IMR-90 (cell line): ENCODE measurements around the gene CACNA1D. TPM values are rescaled to one million over a fixed set of nuclear protein-coding genes. Genes with fewer than 3 reads are reported as not detected.

Experiments
- ATAC-seq: fragments of 200-7000 bp; cut with Tn5 transposase; 2 replicates; pipeline ENCODE4 v1.9.1; 2020; ENCODE audit warnings: low read depth, mild to moderate bottlenecking, moderate library complexity
- BruUV-seq: library from RNA; stranded (reverse); fragments of 400-500 nt; replicated peaks from 2 replicates; lab custom pipeline; 2021; lab: Mats Ljungman, UMichigan
- CTCF ChIA-PET: fragments of 300-600 bp; formaldehyde crosslinking; extraction: SDS; loops from one replicate; lab custom pipeline; 2021; ENCODE audit warnings: antibody characterized with exemption; lab: Yijun Ruan, JAX
- POLR2A ChIA-PET: fragments of 300-600 bp; sonication (Branson Sonifier 250); formaldehyde crosslinking; loops from one replicate; lab custom pipeline; 2022; ENCODE audit warnings: antibody characterized with exemption; ENCODE audit not compliant: unreplicated experiment; lab: Charles Lee
- DNase-seq: peaks from one replicate; pipeline ENCODE4 v3.0.0; 2013
- H2AFZ ChIP-seq: replicated peaks from 2 replicates; pipeline ENCODE3; 2013; ENCODE audit warnings: low read length, mild to moderate bottlenecking; ENCODE audit not compliant: poor library complexity
- H2AK5ac ChIP-seq: 2 replicates; pipeline ENCODE4 v1.6.1; 2013; ENCODE audit warnings: low read depth, low read length, inconsistent platforms
- H2AK9ac ChIP-seq: replicated peaks from 2 replicates; pipeline ENCODE3; 2013; ENCODE audit warnings: mild to moderate bottlenecking, low read depth, low read length, moderate library complexity; ENCODE audit not compliant: poor library complexity
- H2BK120ac ChIP-seq: 2 replicates; pipeline ENCODE4 v1.6.1; 2013; ENCODE audit warnings: low read depth, low read length, inconsistent platforms
- H2BK15ac ChIP-seq: 3 replicates; pipeline ENCODE4 v1.6.1; 2013; ENCODE audit warnings: low read depth, low read length, inconsistent platforms
- H2BK20ac ChIP-seq: 2 replicates; pipeline ENCODE4 v1.6.1; 2013; ENCODE audit warnings: low read depth, mild to moderate bottlenecking, inconsistent platforms, low read length, moderate library complexity
- H2BK5ac ChIP-seq: 2 replicates; pipeline ENCODE4 v1.6.1; 2013; ENCODE audit warnings: mild to moderate bottlenecking, low read depth, low read length, inconsistent platforms; ENCODE audit not compliant: poor library complexity, severe bottlenecking
- H3K14ac ChIP-seq: replicated peaks from 2 replicates; pipeline ENCODE4 v1.6.1; 2013; ENCODE audit warnings: low read depth, low read length, inconsistent platforms
- H3K18ac ChIP-seq: 2 replicates; pipeline ENCODE4 v1.6.1; 2013; ENCODE audit warnings: low read depth, low read length, control low read depth
- H3K23ac ChIP-seq: 2 replicates; pipeline ENCODE4 v1.6.1; 2013; ENCODE audit warnings: low read depth, low read length, inconsistent platforms
- H3K27ac ChIP-seq: 2 replicates; pipeline ENCODE4 v1.5.1; 2013; ENCODE audit warnings: mild to moderate bottlenecking, control low read depth, low read length; ENCODE audit not compliant: insufficient read depth
- H3K27me3 ChIP-seq: 2 replicates; pipeline ENCODE4 v1.6.1; 2013; ENCODE audit warnings: low read length; ENCODE audit not compliant: control insufficient read depth, insufficient read depth
- H3K36me3 ChIP-seq: 2 replicates; pipeline ENCODE4 v1.6.1; 2013; ENCODE audit warnings: low read length, mixed read lengths; ENCODE audit not compliant: control insufficient read depth, insufficient read depth
- H3K4ac ChIP-seq: 2 replicates; pipeline ENCODE4 v1.6.1; 2013; ENCODE audit warnings: low read depth, low read length, inconsistent platforms
- H3K4me1 ChIP-seq: 2 replicates; pipeline ENCODE4 v1.6.1; 2013; ENCODE audit warnings: low read length, mixed read lengths; ENCODE audit not compliant: control insufficient read depth, insufficient read depth
- H3K4me2 ChIP-seq: 2 replicates; pipeline ENCODE4 v1.6.1; 2013; ENCODE audit warnings: low read depth, mild to moderate bottlenecking, control low read depth, low read length, moderate library complexity
- H3K4me3 ChIP-seq: 2 replicates; pipeline ENCODE4 v1.5.1; 2013; ENCODE audit warnings: low read depth, mild to moderate bottlenecking, control low read depth, low read length, moderate library complexity; ENCODE audit not compliant: insufficient read depth
- H3K56ac ChIP-seq: 2 replicates; pipeline ENCODE4 v1.6.1; 2013; ENCODE audit warnings: low read length, inconsistent platforms; ENCODE audit not compliant: insufficient read depth; ENCODE audit errors: extremely low read depth
- H3K79me1 ChIP-seq, 2 experiments: 2 replicates each; pipeline ENCODE4 v1.6.1; 2013; ENCODE audit warnings: low read length in 2 of 2, inconsistent platforms in 1 of 2, low read depth in 1 of 2
- H3K9ac ChIP-seq: 2 replicates; pipeline ENCODE4 v1.6.1; 2013; ENCODE audit warnings: low read depth, low read length, control low read depth
- H3K9me1 ChIP-seq: 2 replicates; pipeline ENCODE4 v1.6.1; 2013; ENCODE audit warnings: low read length, inconsistent platforms; ENCODE audit not compliant: insufficient read depth
- H3K9me3 ChIP-seq: 2 replicates; pipeline ENCODE4 v1.6.1; 2013; ENCODE audit warnings: low read length; ENCODE audit not compliant: control insufficient read depth, insufficient read depth
- H4K20me1 ChIP-seq: 2 replicates; pipeline ENCODE4 v1.6.1; 2013; ENCODE audit warnings: low read length, inconsistent platforms; ENCODE audit not compliant: insufficient read depth
- H4K5ac ChIP-seq: 2 replicates; pipeline ENCODE4 v1.6.1; 2013; ENCODE audit warnings: mild to moderate bottlenecking, low read depth, low read length, control low read depth
- H4K8ac ChIP-seq, 2 experiments: 2 replicates each; pipeline ENCODE4 v1.6.1; 2013; ENCODE audit warnings: low read depth in 2 of 2, low read length in 2 of 2, control low read depth in 1 of 2, inconsistent platforms in 1 of 2
- H4K91ac ChIP-seq: 2 replicates; pipeline ENCODE4 v1.6.1; 2013; ENCODE audit warnings: low read depth, low read length, inconsistent platforms; ENCODE audit not compliant: insufficient read depth
- BHLHE40 ChIP-seq: fragments of 150-350 bp; IDR thresholded peaks from 2 replicates; pipeline ENCODE4 v1.6.1; 2016; ENCODE audit warnings: mild to moderate bottlenecking, low read depth, low read length
- CEBPB ChIP-seq: IDR thresholded peaks from 2 replicates; pipeline ENCODE4 v1.6.1; 2012; ENCODE audit warnings: low read depth, low read length, improper control_type of control experiment
- CHD1 ChIP-seq: IDR thresholded peaks from 2 replicates; pipeline ENCODE4 v1.6.1; 2012; ENCODE audit warnings: low read depth, low read length, improper control_type of control experiment
- CTCF ChIP-seq: conservative IDR thresholded peaks from 2 replicates; pipeline ENCODE4 v1.5.1; 2012; ENCODE audit warnings: mild to moderate bottlenecking, low read depth, low read length, improper control_type of control experiment
- ELK1 ChIP-seq: fragments of 150-350 bp; IDR thresholded peaks from 2 replicates; pipeline ENCODE4 v1.6.1; 2016; ENCODE audit warnings: low read depth, mild to moderate bottlenecking, low read length, moderate library complexity, borderline replicate concordance
- FOS ChIP-seq: fragments of 150-350 bp; IDR thresholded peaks from 2 replicates; pipeline ENCODE4 v1.6.1; 2016; ENCODE audit warnings: low read depth, low read length
- MAFK ChIP-seq: IDR thresholded peaks from 2 replicates; pipeline ENCODE4 v1.6.1; 2012; ENCODE audit warnings: low read depth, low read length, improper control_type of control experiment
- MAZ ChIP-seq: IDR thresholded peaks from 2 replicates; pipeline ENCODE4 v1.6.1; 2012; ENCODE audit warnings: low read depth, mild to moderate bottlenecking, low read length, improper control_type of control experiment, moderate library complexity, borderline replicate concordance
- MXI1 ChIP-seq: IDR thresholded peaks from 2 replicates; pipeline ENCODE4 v1.6.1; 2012; ENCODE audit warnings: low read depth, mild to moderate bottlenecking, low read length, moderate library complexity, borderline replicate concordance
- NFE2L2 ChIP-seq: fragments of 150-350 bp; IDR thresholded peaks from 2 replicates; pipeline ENCODE4 v1.6.1; 2016; ENCODE audit warnings: low read depth, mild to moderate bottlenecking, low read length
- POLR2A ChIP-seq: IDR thresholded peaks from 2 replicates; pipeline ENCODE4 v1.6.1; 2012; ENCODE audit warnings: mild to moderate bottlenecking, low read depth, low read length
- RAD21 ChIP-seq: IDR thresholded peaks from 2 replicates; pipeline ENCODE4 v1.6.1; 2012; ENCODE audit warnings: low read length, improper control_type of control experiment
- RCOR1 ChIP-seq: IDR thresholded peaks from 2 replicates; pipeline ENCODE4 v1.6.1; 2012; ENCODE audit warnings: mild to moderate bottlenecking, low read length, improper control_type of control experiment; ENCODE audit not compliant: insufficient replicate concordance
- RFX5 ChIP-seq: IDR thresholded peaks from 2 replicates; pipeline ENCODE4 v1.8.0; 2012; ENCODE audit warnings: low read depth, mild to moderate bottlenecking, low read length, moderate library complexity
- SMC3 ChIP-seq: fragments of 150-350 bp; IDR thresholded peaks from 2 replicates; pipeline ENCODE4 v1.6.1; 2016; ENCODE audit warnings: low read depth, mild to moderate bottlenecking, antibody characterized with exemption, low read length, moderate library complexity
- USF2 ChIP-seq: fragments of 150-350 bp; IDR thresholded peaks from 2 replicates; pipeline ENCODE4 v1.6.1; 2017; ENCODE audit warnings: mild to moderate bottlenecking, antibody characterized with exemption, low read length, low read depth
- WGBS, 2 experiments: methylation state at CpG; one replicate each; pipeline versions ENCODE4 v1.1.5 to v1.1.7; 2013; ENCODE audit warnings: missing lambda C conversion rate in 2 of 2; ENCODE audit not compliant: insufficient read length in 1 of 2; ENCODE audit errors: extremely low coverage in 2 of 2; 5-methylcytosine and 5-hydroxymethylcytosine counted together
- dilution Hi-C: fragments of 300-500 bp; cut with HindIII; formaldehyde crosslinking; loops from one replicate; pipeline ENCODE4 v1.14.3; 2018; ENCODE audit warnings: low sequenced_read_pairs; ENCODE audit not compliant: unreplicated experiment
- in situ Hi-C: fragments of 300-500 bp; cut with MboI; formaldehyde crosslinking; loops from 3 replicates; pipeline ENCODE4 v1.14.3; 2019; ENCODE audit warnings: low sequenced_read_pairs, inconsistent platforms, mixed read lengths
- intact Hi-C: fragments of 100-400 bp; cut with micrococcal nuclease; formaldehyde crosslinking; loops from 2 replicates; pipeline ENCODE4 v1.10.0; 2022
- polyA plus RNA-seq, 3 experiments: library from polyadenylated mRNA; depleted of rRNA; stranded (reverse); fragments of >200 nt; gene quantifications; 2 replicates each; pipeline ENCODE4 v1.2.3, GENCODE V29; 2012; ENCODE audit warnings: low replicate concordance in 1 of 3
- total RNA-seq: library from RNA; depleted of rRNA; stranded (reverse); fragments of >200 nt; gene quantifications from 2 replicates; pipeline ENCODE4 v1.2.3, GENCODE V29; 2012

Gene CACNA1D
- total and polyA plus RNA-seq, 2 of the 4 experiments (the other 2 are of a cell fraction): 0.07 TPM; not detected in 1

- H2BK5ac ChIP-seq: no peak overlapping the region
- ATAC-seq: no peak
- BruUV-seq: no TSS peak
- no peak overlapping the region for H4K8ac ChIP-seq
- H3K4me1 ChIP-seq: no peaks in the 10 kb centered on the region
- no peak overlapping the region for H3K23ac ChIP-seq
- H2BK120ac ChIP-seq: no peak overlapping the region
- H2AK9ac ChIP-seq: no peak overlapping the region
- H3K9ac ChIP-seq: no peak overlapping the region
- no peak overlapping the region for H4K91ac ChIP-seq
- H3K27me3 ChIP-seq: peaks cover 4% of the 10 kb centered on the region; the same call in 1 of the 2 replicates
- no peak overlapping the region for H3K4me2 ChIP-seq
- DNase-seq: no peak
- no peak overlapping the region for H3K56ac ChIP-seq
- no peak overlapping the region for H3K27ac ChIP-seq
- H4K5ac ChIP-seq: no peak overlapping the region
- intact Hi-C loops (no loop called here), dilution Hi-C loops (no loop called here), in situ Hi-C loops (no loop called here)
- no peaks in the 10 kb centered on the region for H3K36me3 ChIP-seq
- no peak overlapping the region for H2AK5ac ChIP-seq
- H2AFZ ChIP-seq: no peak overlapping the region
- no peaks in the 10 kb centered on the region for H4K20me1 ChIP-seq
- H3K79me1 ChIP-seq: no peaks in the 10 kb centered on the region
- ChIA-PET CTCF (no interaction called here), POLR2A (no interaction called here)
- H3K14ac ChIP-seq: no peak overlapping the region
- no peak overlapping the region for H3K18ac ChIP-seq
- no CpG with 5 or more reads among the region's 3 CpGs for WGBS, 2 experiments
- H2BK20ac ChIP-seq: no peak overlapping the region
- H3K4ac ChIP-seq: no peak overlapping the region
- no peaks in the 10 kb centered on the region for H3K9me1 ChIP-seq
- no peak overlapping the region for H2BK15ac ChIP-seq
- H3K9me3 ChIP-seq: no peaks in the 10 kb centered on the region
- TF ChIP-seq FOS (no peak), ELK1 (no peak), BHLHE40 (no peak), NFE2L2 (no peak), MAZ (no peak), POLR2A (no peak), RFX5 (no peak), CTCF (no peak), USF2 (no peak), RAD21 (no peak), MXI1 (no peak), CEBPB (no peak), MAFK (no peak), RCOR1 (no peak), SMC3 (no peak), CHD1 (no peak)
- H3K4me3 ChIP-seq: no peak overlapping the region
These were observed 197.5 kb downstream of the CACNA1D start for GRCh38 chr3:53691885-53692284.
